Measurements from ENCODE around the gene TTC7B.

Gene TTC7B

GRCh38 chr14:90774316-90774715 lies 41.9 kb downstream of the TTC7B start:
- no peak for DNase-seq (ENCODE audit: low spot score)

GRCh38 chr14:90773705-90774104 lies 42.5 kb downstream of the TTC7B start:
- DNase-seq (ENCODE audit: low spot score): no peak

- peak; percentile 46 for DNase-seq (ENCODE audit: low spot score)
Observed at GRCh38 chr14:90773196-90773486, 43.1 kb downstream of the TTC7B start.

- DNase-seq (ENCODE audit: low spot score): no peak
Observed at GRCh38 chr14:90767899-90768298, 48.3 kb downstream of the TTC7B start.

GRCh38 chr14:90760591-90761316 lies 55.5 kb downstream of the TTC7B start:
- DNase-seq (ENCODE audit: low spot score): peak; percentile 51

- DNase-seq (ENCODE audit: low spot score): no peak
Observed at GRCh38 chr14:90760078-90760444, 56.2 kb downstream of the TTC7B start.

- DNase-seq (ENCODE audit: low spot score): peak; percentile 6
Observed at GRCh38 chr14:90759370-90760077, 56.7 kb downstream of the TTC7B start.

- peak; percentile 36 for DNase-seq (ENCODE audit: low spot score)
Observed at GRCh38 chr14:90758959-90759358, 57.3 kb downstream of the TTC7B start.

- DNase-seq (ENCODE audit: low spot score): peak; percentile 85
Observed at GRCh38 chr14:90758028-90758889, 58.0 kb downstream of the TTC7B start.

- peak; percentile 94 for DNase-seq (ENCODE audit: low spot score)
Observed at GRCh38 chr14:90757452-90757851, 58.8 kb downstream of the TTC7B start.

- DNase-seq (ENCODE audit: low spot score): peak; percentile 56
Observed at GRCh38 chr14:90756755-90757345, 59.4 kb downstream of the TTC7B start.

GRCh38 chr14:90755661-90756304 lies 60.4 kb downstream of the TTC7B start:
- peak; percentile 56 for DNase-seq (ENCODE audit: low spot score)

GRCh38 chr14:90753456-90754005 lies 62.7 kb downstream of the TTC7B start:
- DNase-seq (ENCODE audit: low spot score): no peak

- no peak for DNase-seq (ENCODE audit: low spot score)
Observed at GRCh38 chr14:90750701-90751100, 65.5 kb downstream of the TTC7B start.

GRCh38 chr14:90750191-90750590 lies 66.0 kb downstream of the TTC7B start:
- no peak for DNase-seq (ENCODE audit: low spot score)

- no peak for DNase-seq (ENCODE audit: low spot score)
Observed at GRCh38 chr14:90747909-90748308, 68.3 kb downstream of the TTC7B start.

GRCh38 chr14:90743826-90744225 lies 72.4 kb downstream of the TTC7B start:
- DNase-seq (ENCODE audit: low spot score): no peak

- DNase-seq (ENCODE audit: low spot score): no peak
Observed at GRCh38 chr14:90743425-90743824, 72.8 kb downstream of the TTC7B start.

- peak; percentile 63 for DNase-seq (ENCODE audit: low spot score)
Observed at GRCh38 chr14:90742729-90743128, 73.5 kb downstream of the TTC7B start.

- DNase-seq (ENCODE audit: low spot score): no peak
Observed at GRCh38 chr14:90742252-90742651, 74.0 kb downstream of the TTC7B start.

GRCh38 chr14:90741682-90741946 lies 74.6 kb downstream of the TTC7B start:
- DNase-seq (ENCODE audit: low spot score): no peak

All from pons (tissue), 1 donor.